ENCODE data around the gene SEPHS1. TPM values are rescaled to one million over a fixed set of nuclear protein-coding genes. Genes with fewer than 3 reads are reported as not detected.
"Not testable (repeated sequence)": the region's sequence is repeated elsewhere in the genome, so short reads cannot be mapped to it uniquely, and the experiment has no call there.

The SEPHS1 gene
- total and polyA plus RNA-seq, 11 donors, result 14.6 to 36.7 (median 31.1) TPM

DNA sequence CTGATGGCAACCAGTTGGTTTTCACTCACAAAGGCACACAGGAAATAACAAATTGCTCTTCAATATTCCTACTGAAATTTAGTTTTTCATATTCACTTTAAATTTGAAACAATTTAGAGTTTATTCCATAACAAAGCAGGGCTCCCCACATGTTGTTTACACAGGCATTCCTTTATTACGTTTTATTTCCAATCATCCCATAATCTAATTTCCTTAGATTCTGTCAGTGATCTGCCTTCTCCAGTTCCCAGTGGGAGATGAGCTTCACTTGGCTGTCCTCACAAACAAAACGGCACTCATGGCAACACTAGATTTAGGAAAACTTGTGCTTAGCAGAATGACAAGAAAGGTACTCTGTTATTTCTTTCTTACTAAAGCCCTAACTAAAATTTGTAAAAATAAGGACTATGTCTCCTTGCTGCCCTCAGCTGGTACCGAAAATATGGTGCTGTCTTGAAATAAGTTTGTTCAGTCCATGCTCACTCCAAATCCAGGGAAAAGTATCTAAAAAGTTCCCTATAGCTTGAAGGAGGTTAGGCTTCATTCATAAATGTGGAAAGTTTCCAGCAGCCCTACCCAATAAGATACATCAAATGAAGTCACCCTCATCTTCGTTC lies 71.2 kb downstream of the SEPHS1 start:
- DNase-seq, result no peak
- Histone ChIP-seq H3K36me3 (peaks cover 2 to 50% (median 41%) of the 10 kb centered on the region in 9 donors), H3K9me3 (no peaks in the 10 kb centered on the region), H3K27ac (no peak overlapping the region), H3K4me1 (peaks cover 0 to 11% (median 1%) of the 10 kb centered on the region in 12 donors), H3K27me3 (no peaks in the 10 kb centered on the region), H3K4me3 (no peak overlapping the region)
- intact Hi-C loops (cut with DNase I), result loop anchor here in 1 of 10 donors (10.0 kb wide), 1 partner anchor 112 kb away; the partner anchor contains the start of gene MCM10
- TF ChIP-seq, protein P1, sequence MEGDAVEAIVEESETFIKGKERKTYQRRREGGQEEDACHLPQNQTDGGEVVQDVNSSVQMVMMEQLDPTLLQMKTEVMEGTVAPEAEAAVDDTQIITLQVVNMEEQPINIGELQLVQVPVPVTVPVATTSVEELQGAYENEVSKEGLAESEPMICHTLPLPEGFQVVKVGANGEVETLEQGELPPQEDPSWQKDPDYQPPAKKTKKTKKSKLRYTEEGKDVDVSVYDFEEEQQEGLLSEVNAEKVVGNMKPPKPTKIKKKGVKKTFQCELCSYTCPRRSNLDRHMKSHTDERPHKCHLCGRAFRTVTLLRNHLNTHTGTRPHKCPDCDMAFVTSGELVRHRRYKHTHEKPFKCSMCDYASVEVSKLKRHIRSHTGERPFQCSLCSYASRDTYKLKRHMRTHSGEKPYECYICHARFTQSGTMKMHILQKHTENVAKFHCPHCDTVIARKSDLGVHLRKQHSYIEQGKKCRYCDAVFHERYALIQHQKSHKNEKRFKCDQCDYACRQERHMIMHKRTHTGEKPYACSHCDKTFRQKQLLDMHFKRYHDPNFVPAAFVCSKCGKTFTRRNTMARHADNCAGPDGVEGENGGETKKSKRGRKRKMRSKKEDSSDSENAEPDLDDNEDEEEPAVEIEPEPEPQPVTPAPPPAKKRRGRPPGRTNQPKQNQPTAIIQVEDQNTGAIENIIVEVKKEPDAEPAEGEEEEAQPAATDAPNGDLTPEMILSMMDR (IDR thresholded peaks at IDR 0.05), result peak in 5 of 12 donors; percentile 9 to 31 (median 26)
- no peak for TF ChIP-seq POLR2A (IDR thresholded peaks at IDR 0.05)
- ATAC-seq, result no peak
- WGBS, 4 donors, result 47 to 63% (median 54%) methylated on average over 4 of the region's 4 CpGs

DNA sequence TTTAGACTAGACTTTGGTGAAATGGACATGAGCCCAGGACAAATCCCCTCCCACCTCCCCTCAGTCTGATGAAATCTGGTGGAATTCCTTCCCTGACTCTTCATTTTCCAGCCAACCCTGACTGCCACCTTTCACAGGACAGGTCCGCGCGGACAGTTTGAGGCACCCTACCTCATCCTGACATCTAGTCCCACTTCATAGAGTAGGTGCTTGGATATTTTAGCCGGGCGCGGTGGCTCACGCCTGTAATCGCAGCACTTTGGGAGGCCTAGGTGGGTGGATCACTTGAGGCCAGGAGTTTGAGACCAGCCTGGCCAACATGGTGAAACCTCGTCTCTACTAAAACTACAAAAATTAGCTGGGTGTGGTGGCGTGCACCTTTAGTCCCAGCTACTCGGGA lies 71.9 kb downstream of the SEPHS1 start:
- not testable (repeated sequence) for H3K27me3 ChIP-seq, ATAC-seq, H3K4me3 ChIP-seq, DNase-seq, H3K27ac ChIP-seq, H3K9me3 ChIP-seq
- intact Hi-C loops (cut with DNase I), result loop anchor here in 1 of 10 donors (10.0 kb wide), 1 partner anchor 111 kb away; the partner anchor contains the start of gene MCM10
- 96 to 97% (median 97%) methylated on average over 11 of the region's 11 CpGs for WGBS, 4 donors
- Histone ChIP-seq H3K4me1 (peaks cover 0 to 14% (median 3%) of the 10 kb centered on the region in 12 donors), H3K36me3 (peaks cover 2 to 43% (median 34%) of the 10 kb centered on the region in 9 donors)

DNA sequence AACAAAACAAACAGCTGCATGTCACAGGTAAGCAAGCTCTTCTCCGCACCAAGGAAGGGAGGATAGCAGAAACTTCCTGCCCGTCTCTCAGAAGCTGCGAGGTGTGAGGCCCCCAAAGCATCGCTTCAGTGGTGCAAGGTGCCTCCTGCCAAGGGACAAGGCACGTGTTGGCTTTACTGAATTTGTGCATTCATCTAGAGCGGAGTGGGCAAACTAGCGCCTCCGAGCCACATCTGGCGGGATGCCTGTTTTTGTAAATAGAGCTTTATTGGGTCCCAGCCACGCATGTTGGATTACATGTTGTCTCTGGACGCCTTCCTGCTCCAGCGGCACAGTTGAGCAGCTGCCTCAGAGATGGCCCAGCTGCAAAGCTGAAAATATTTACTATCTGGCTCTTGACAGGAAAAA lies 75.9 kb downstream of the SEPHS1 start:
- peak in 3 of 4 donors; percentile 53 to 74 (median 59) for ATAC-seq
- no peak for TF ChIP-seq POLR2A (IDR thresholded peaks at IDR 0.05)
- TF ChIP-seq, protein P1 (IDR thresholded peaks at IDR 0.05), result no peak
- Histone ChIP-seq H3K27ac (peak overlapping the region in 4 of 12 donors; percentile 5 to 32 (median 26)), H3K4me3 (no peak overlapping the region), H3K36me3 (peaks cover 0 to 3% (median 0%) of the 10 kb centered on the region in 9 donors), H3K4me1 (peaks cover 0 to 15% (median 3%) of the 10 kb centered on the region in 12 donors), H3K9me3 (no peaks in the 10 kb centered on the region), H3K27me3 (no peaks in the 10 kb centered on the region)
- intact Hi-C loops (cut with DNase I), result loop anchor here in 1 of 10 donors (10.0 kb wide), 1 partner anchor 107 kb away; the partner anchor contains the start of gene MCM10
- peak; percentile 40 to 74 (median 58) for DNase-seq
- WGBS, 4 donors, result 56 to 71% (median 65%) methylated on average over 12 of the region's 12 CpGs

DNA sequence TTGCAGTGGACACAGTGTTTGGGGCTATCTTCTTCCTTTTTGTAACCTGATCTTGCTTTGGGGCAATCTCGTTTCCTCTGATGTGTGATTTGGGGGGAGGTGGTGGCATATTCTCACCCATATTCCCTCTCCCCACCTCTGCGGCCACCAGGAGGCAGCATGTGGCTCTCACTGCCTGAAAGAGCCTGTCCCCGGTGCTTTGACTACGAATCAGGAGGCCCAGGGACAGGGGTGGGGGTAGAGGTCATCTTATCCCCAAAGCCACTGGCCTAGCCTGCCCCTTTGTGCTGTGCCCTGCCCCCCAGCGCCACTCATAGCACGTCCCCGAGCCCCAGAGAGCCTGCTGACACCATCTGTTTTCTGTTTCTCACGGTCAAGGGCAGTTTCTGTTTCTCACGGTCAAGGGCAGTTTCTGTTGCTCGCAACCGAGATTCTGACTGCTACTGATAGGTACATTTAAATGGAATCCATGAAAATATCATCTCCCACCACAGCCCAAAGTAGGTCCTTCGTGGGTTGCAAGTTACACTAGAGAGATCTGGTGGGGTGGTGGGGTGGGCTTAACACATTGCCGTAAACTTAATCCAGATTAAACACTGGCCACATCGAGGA lies 76.4 kb downstream of the SEPHS1 start:
- H3K4me1 ChIP-seq, result peaks cover 0 to 15% (median 3%) of the 10 kb centered on the region in 12 donors
- peak overlapping the region in 5 of 12 donors; percentile 5 to 43 (median 29) for H3K27ac ChIP-seq
- no peak overlapping the region for H3K4me3 ChIP-seq
- ATAC-seq, result peak in 3 of 4 donors; percentile 47 to 59 (median 48)
- no peaks in the 10 kb centered on the region for H3K36me3 ChIP-seq
- 33 to 43% (median 38%) methylated on average over 13 to 14 of the region's 14 CpGs for WGBS, 4 donors
- DNase-seq, result peak in 4 of 5 donors; percentile 13 to 63 (median 39)
- H3K9me3 ChIP-seq, result no peaks in the 10 kb centered on the region
- intact Hi-C loops (cut with DNase I), result loop anchor here in 1 of 10 donors (10.0 kb wide), 1 partner anchor 107 kb away; the partner anchor contains the start of gene MCM10
- no peaks in the 10 kb centered on the region for H3K27me3 ChIP-seq
- TF ChIP-seq, protein P1 (IDR thresholded peaks at IDR 0.05), result peak in 7 of 12 donors; percentile 7 to 48 (median 36)
- TF ChIP-seq POLR2A (IDR thresholded peaks at IDR 0.05), result no peak
